ENCODE results near the gene OSTN.

- TF ChIP-seq POLR2A (IDR thresholded peaks at IDR 0.05; ENCODE audit: low read length) (no peak), GATA1 (IDR thresholded peaks at IDR 0.05; ENCODE audit: low read depth, low read length) (no peak)
These were observed 108.3 kb downstream of the OSTN start for GRCh38 chr3:191307341-191307740.
